HepG2 (cell line): ENCODE results near the gene NPNT. TPM values are rescaled to one million over a fixed set of nuclear protein-coding genes. Genes with fewer than 3 reads are reported as not detected.

Source experiments
- ATAC-seq: fragments of 200-7000 bp; cut with Tn5 transposase; 3 replicates; pipeline ENCODE4 v1.9.1; 2020; ENCODE audit warnings: mild to moderate bottlenecking, moderate library complexity
- BruUV-seq: library from RNA; stranded (reverse); fragments of 400-500 nt; replicated peaks from 2 replicates; lab custom pipeline; 2021; lab: Mats Ljungman, UMichigan
- CTCF ChIA-PET: fragments of 300-600 bp; formaldehyde crosslinking; extraction: SDS; loops from one replicate; lab custom pipeline; 2021; ENCODE audit warnings: low total read pairs, inconsistent platforms, low intra/inter-chr PET ratio; lab: Yijun Ruan, JAX
- POLR2A ChIA-PET: fragments of 350-600 bp; sonication (Branson Sonifier 250); formaldehyde crosslinking; loops from one replicate; lab custom pipeline; 2020; ENCODE audit warnings: antibody characterized with exemption, inconsistent platforms; lab: Yijun Ruan, JAX
- DNase-seq: peaks from one replicate; pipeline ENCODE4 v3.0.0-alpha.2; 2015; ENCODE audit warnings: low spot score
- FAIRE-seq: peaks from 3 replicates; lab custom pipeline; 2011; peaks lifted over from hg19 to GRCh38; lab: Jason Lieb, UNC
- H2AFZ ChIP-seq: one replicate; pipeline ENCODE4 v1.6.1; 2011; ENCODE audit warnings: low read length, inconsistent platforms
- H3K27ac ChIP-seq: fragments of 300-600 bp; 3 replicates; pipeline ENCODE4 v1.8.0; 2011; ENCODE audit warnings: mixed run types, mild to moderate bottlenecking, mixed read lengths, low read length, inconsistent platforms; ENCODE audit not compliant: insufficient read depth; ENCODE audit errors: extremely low read length
- H3K27me3 ChIP-seq, 2 experiments: fragments of 200-600 bp in 1 of 2; 2 replicates in 1 of 2; 3 replicates in 1 of 2; pipeline versions ENCODE4 v1.6.0 to v1.8.0; 2011; ENCODE audit warnings: low read length in 2 of 2, mild to moderate bottlenecking in 2 of 2, moderate library complexity in 2 of 2, inconsistent platforms in 1 of 2; ENCODE audit not compliant: insufficient read depth in 2 of 2, control insufficient read depth in 1 of 2
- H3K36me3 ChIP-seq, 2 experiments: fragments of 200-600 bp in 1 of 2; replicated peaks in 1 of 2; 2 replicates in 1 of 2; 3 replicates in 1 of 2; pipeline versions ENCODE4 v1.5.1 to v1.8.0; 2011; ENCODE audit warnings: low read length in 2 of 2, inconsistent platforms in 1 of 2; ENCODE audit not compliant: insufficient read depth in 2 of 2, control insufficient read depth in 1 of 2
- H3K4me1 ChIP-seq: 2 replicates; pipeline ENCODE4 v1.5.1; 2012; ENCODE audit warnings: low read length, inconsistent platforms; ENCODE audit not compliant: insufficient read depth
- H3K4me2 ChIP-seq: 2 replicates; pipeline ENCODE4 v1.6.0; 2011; ENCODE audit warnings: low read depth, low read length, inconsistent platforms
- H3K4me3 ChIP-seq, 3 experiments: fragments of 200-600 bp in 1 of 3; sonication (generic), shearing (Covaris generic) in 1 of 3; replicated peaks in 1 of 3; 2 replicates each; pipeline ENCODE4 v1.5.1; 2011 to 2016; ENCODE audit warnings: low read length in 3 of 3, inconsistent platforms in 2 of 3, low read depth in 2 of 3, mild to moderate bottlenecking in 2 of 3, control low read depth in 1 of 3, mixed read lengths in 1 of 3; ENCODE audit not compliant: insufficient read depth in 1 of 3
- H3K79me2 ChIP-seq: one replicate; pipeline ENCODE4 v1.6.1; 2011; ENCODE audit warnings: low read length, inconsistent platforms; ENCODE audit not compliant: insufficient read depth
- H3K9ac ChIP-seq: 2 replicates; pipeline ENCODE4 v1.6.0; 2011; ENCODE audit warnings: mild to moderate bottlenecking, low read depth, low read length, inconsistent platforms; ENCODE audit not compliant: insufficient read depth
- H3K9me3 ChIP-seq: 2 replicates; pipeline ENCODE4 v1.5.1; 2012; ENCODE audit warnings: mild to moderate bottlenecking, low read length
- H4K20me1 ChIP-seq: 2 replicates; pipeline ENCODE4 v1.6.0; 2011; ENCODE audit warnings: inconsistent platforms, mild to moderate bottlenecking, low read length, moderate library complexity; ENCODE audit not compliant: insufficient read depth
- IKZF1 ChIP-seq: fragments of 450-650 bp; IDR thresholded peaks from 2 replicates; pipeline ENCODE4 v1.7.1; 2016
- KMT2A ChIP-seq: sonication (generic); formaldehyde crosslinking; IDR thresholded peaks from 2 replicates; pipeline ENCODE4 v1.4.0; 2020; ENCODE audit warnings: missing genetic modification reagents
- RELA ChIP-seq: sonication (generic); formaldehyde crosslinking; IDR thresholded peaks from 2 replicates; pipeline ENCODE4 v1.4.0; 2020; ENCODE audit warnings: missing genetic modification reagents
- SALL2 ChIP-seq: sonication (generic); formaldehyde crosslinking; IDR thresholded peaks from 2 replicates; pipeline ENCODE4 v1.8.1; 2023; ENCODE audit warnings: mild to moderate bottlenecking, missing genetic modification reagents, inconsistent platforms
- SUZ12 ChIP-seq: fragments of 150-350 bp; IDR thresholded peaks from 2 replicates; pipeline ENCODE4 v1.6.1; 2014; ENCODE audit warnings: low read depth, low read length
- TGIF2 ChIP-seq: IDR thresholded peaks from 2 replicates; pipeline ENCODE4 v1.6.1; 2016; ENCODE audit warnings: control low read depth, missing compliant biosample characterization
- ZNF816 ChIP-seq: sonication (generic); formaldehyde crosslinking; IDR thresholded peaks from 2 replicates; pipeline ENCODE4 v1.8.0; 2022; ENCODE audit warnings: missing genetic modification reagents, mild to moderate bottlenecking, borderline replicate concordance
- WGBS: methylation state at CpG from one replicate; pipeline ENCODE4 v1.1.6; 2017; ENCODE audit warnings: low lambda C conversion rate; 5-methylcytosine and 5-hydroxymethylcytosine counted together
- in situ Hi-C: cut with HindIII; loops from 2 replicates; pipeline ENCODE4 v1.10.0; 2017; ENCODE audit warnings: low pct_unique_long_range_greater_than_20kb; ENCODE audit not compliant: extremely low pct_ligation_motif_present
- intact Hi-C: fragments of 100-400 bp; cut with micrococcal nuclease; formaldehyde crosslinking; loops from one replicate; pipeline ENCODE4 v1.10.0; 2022; ENCODE audit not compliant: unreplicated experiment
- polyA plus RNA-seq, 8 experiments: library from polyadenylated mRNA; depleted of rRNA in 3 of 8; stranded (reverse) in 7 of 8; unstranded in 1 of 8; fragments of >200 nt; fragmentation: Illumina TruSeq in 4 of 8; extraction: Trizol in 4 of 8; gene quantifications; 2 replicates each; pipeline versions ENCODE4 v1.2.1 to v1.2.3, GENCODE V29; 2011 to 2016; ENCODE audit warnings: low read depth in 4 of 8, missing spikeins in 1 of 8, mixed read lengths in 1 of 8; ENCODE audit not compliant: insufficient read depth in 1 of 8
- total RNA-seq, 5 experiments: library from RNA; depleted of rRNA; stranded (reverse); fragments of >200 nt; fragmentation: Illumina TruSeq; extraction: Trizol; gene quantifications; 2 replicates each; pipeline ENCODE4 v1.2.3, GENCODE V29; 2016; ENCODE audit warnings: low read depth in 1 of 5
- TF ChIP-seq, protein P1 (sequence below): sonication (generic); formaldehyde crosslinking; IDR thresholded peaks from 2 replicates; pipeline ENCODE4 v1.4.0; 2020; ENCODE audit warnings: missing genetic modification reagents, borderline replicate concordance
- TF ChIP-seq, protein P2 (sequence below): sonication (generic); formaldehyde crosslinking; IDR thresholded peaks from 2 replicates; pipeline ENCODE4 v1.8.0; 2022; ENCODE audit warnings: mild to moderate bottlenecking, missing genetic modification reagents, moderate library complexity
- TF ChIP-seq, protein P3 (sequence below): sonication (generic); formaldehyde crosslinking; IDR thresholded peaks from 2 replicates; pipeline ENCODE4 v1.5.0; 2020; ENCODE audit warnings: missing genetic modification reagents

NPNT gene
- total and polyA plus RNA-seq, 2 of the 13 experiments (the other 11 are each of a cell fraction or from before 2014, with no cell fraction given), result 1.1 to 19.1 TPM

DNA sequence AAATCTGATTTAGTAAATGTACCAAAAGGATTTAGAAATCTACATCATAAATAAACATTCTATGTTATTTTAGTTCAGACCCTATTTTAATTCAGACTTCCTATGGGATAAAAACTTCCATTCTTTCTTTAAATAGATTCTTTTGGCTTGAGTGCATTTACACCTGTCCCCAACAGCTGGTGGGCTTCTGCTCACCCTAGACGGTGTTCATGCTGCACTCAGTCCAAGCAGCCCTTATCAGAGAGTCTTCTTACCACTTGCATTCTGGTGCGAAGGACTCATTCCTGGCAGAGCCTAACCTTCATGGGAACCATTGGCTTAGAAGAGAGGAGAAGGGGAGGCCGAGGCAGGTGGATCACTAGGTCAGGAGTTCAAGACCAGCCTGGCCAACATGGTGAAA, 57.3 kb downstream of the NPNT start (continued):
- no peak for TF ChIP-seq RELA (CRISPR knock-in tag)
- no peak for TF ChIP-seq IKZF1
- no peak for TF ChIP-seq ZNF816
- TF ChIP-seq, protein P1, sequence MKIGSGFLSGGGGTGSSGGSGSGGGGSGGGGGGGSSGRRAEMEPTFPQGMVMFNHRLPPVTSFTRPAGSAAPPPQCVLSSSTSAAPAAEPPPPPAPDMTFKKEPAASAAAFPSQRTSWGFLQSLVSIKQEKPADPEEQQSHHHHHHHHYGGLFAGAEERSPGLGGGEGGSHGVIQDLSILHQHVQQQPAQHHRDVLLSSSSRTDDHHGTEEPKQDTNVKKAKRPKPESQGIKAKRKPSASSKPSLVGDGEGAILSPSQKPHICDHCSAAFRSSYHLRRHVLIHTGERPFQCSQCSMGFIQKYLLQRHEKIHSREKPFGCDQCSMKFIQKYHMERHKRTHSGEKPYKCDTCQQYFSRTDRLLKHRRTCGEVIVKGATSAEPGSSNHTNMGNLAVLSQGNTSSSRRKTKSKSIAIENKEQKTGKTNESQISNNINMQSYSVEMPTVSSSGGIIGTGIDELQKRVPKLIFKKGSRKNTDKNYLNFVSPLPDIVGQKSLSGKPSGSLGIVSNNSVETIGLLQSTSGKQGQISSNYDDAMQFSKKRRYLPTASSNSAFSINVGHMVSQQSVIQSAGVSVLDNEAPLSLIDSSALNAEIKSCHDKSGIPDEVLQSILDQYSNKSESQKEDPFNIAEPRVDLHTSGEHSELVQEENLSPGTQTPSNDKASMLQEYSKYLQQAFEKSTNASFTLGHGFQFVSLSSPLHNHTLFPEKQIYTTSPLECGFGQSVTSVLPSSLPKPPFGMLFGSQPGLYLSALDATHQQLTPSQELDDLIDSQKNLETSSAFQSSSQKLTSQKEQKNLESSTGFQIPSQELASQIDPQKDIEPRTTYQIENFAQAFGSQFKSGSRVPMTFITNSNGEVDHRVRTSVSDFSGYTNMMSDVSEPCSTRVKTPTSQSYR (CRISPR knock-in tag), result no peak
- TF ChIP-seq, protein P2, sequence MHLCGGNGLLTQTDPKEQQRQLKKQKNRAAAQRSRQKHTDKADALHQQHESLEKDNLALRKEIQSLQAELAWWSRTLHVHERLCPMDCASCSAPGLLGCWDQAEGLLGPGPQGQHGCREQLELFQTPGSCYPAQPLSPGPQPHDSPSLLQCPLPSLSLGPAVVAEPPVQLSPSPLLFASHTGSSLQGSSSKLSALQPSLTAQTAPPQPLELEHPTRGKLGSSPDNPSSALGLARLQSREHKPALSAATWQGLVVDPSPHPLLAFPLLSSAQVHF (CRISPR knock-in tag), result no peak
- no peak for TF ChIP-seq SUZ12
- TF ChIP-seq, protein P3, sequence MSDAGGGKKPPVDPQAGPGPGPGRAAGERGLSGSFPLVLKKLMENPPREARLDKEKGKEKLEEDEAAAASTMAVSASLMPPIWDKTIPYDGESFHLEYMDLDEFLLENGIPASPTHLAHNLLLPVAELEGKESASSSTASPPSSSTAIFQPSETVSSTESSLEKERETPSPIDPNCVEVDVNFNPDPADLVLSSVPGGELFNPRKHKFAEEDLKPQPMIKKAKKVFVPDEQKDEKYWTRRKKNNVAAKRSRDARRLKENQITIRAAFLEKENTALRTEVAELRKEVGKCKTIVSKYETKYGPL (CRISPR knock-in tag), result no peak

DNA sequence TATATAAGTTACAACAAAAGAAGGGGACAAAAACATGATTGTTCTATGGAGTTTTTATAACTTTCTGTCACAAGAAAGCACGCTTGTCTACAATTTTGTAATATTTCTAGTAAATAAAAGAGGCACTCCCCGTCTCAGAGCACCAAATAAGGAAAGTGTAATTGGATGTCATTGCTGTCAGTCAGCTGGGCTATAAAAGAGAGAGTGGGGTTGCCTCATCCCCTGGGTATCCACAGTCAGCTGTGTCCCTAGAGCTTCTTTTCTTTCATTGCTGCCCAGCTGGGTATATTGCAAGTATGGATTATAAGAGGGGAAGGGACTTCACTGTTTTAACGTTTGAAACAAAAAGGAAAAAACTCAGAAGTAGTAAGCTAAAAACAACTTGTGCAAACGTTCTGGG, 61.3 kb downstream of the NPNT start:
- Histone ChIP-seq H2AFZ (no peak overlapping the region), H3K27me3 (no peaks in the 10 kb centered on the region), H3K79me2 (no peaks in the 10 kb centered on the region), H3K4me1 (no peaks in the 10 kb centered on the region), H3K4me2 (no peak overlapping the region), H3K27ac (no peak overlapping the region), H3K9ac (no peak overlapping the region), H3K9me3 (no peaks in the 10 kb centered on the region), H4K20me1 (no peaks in the 10 kb centered on the region), H3K36me3 (no peaks in the 10 kb centered on the region), H3K4me3 (no peak overlapping the region)
- BruUV-seq, result no TSS peak
- ATAC-seq, result no peak
- POLR2A ChIA-PET, result no interaction called here
- FAIRE-seq, result no peak
- DNase-seq, result no peak
- intact Hi-C loops, result no loop called here
- in situ Hi-C loops, result no loop called here
- CTCF ChIA-PET, result interaction anchor here (0.6 kb wide), 1 partner anchor 36 kb away, joined by 3 read pairs; no protein-coding TSS in a partner anchor
- 64% methylated on average over 4 of the region's 4 CpGs for WGBS
- TF ChIP-seq TGIF2 (CRISPR knock-in tag) (no peak), KMT2A (no peak), SALL2 (no peak)
